B cell (primary cell): Measurements from ENCODE around the gene SYNJ2.

ENCODE experiments used
- CTCF ChIP-seq: fragments of 200-600 bp; IDR thresholded peaks from one replicate; pipeline ENCODE4 v1.8.0; 2022; ENCODE audit warnings: antibody characterized with exemption, mild to moderate bottlenecking
- EZH2 ChIP-seq: IDR thresholded peaks from 2 replicates; pipeline ENCODE4 v1.6.1; 2012; ENCODE audit warnings: borderline replicate concordance, low read depth, mild to moderate bottlenecking, moderate library complexity, low read length; ENCODE audit not compliant: insufficient read depth, poor library complexity, severe bottlenecking

GRCh38 chr6:158095031-158095430 lies 113.4 kb downstream of the SYNJ2 start:
- TF ChIP-seq CTCF, result no peak
- TF ChIP-seq EZH2, result no peak
